GM21367 (cell line): Measurements from ENCODE around the gene CBY1.
"Not testable (repeated sequence)": the region's sequence is repeated elsewhere in the genome, so short reads cannot be mapped to it uniquely, and the experiment has no call there.

Source experiments
- ATAC-seq: cut with Tn5 transposase; IDR thresholded peaks from one replicate; pipeline ENCODE4 v1.9.1; 2021; ENCODE audit not compliant: unreplicated experiment

The CBY1 gene

DNA sequence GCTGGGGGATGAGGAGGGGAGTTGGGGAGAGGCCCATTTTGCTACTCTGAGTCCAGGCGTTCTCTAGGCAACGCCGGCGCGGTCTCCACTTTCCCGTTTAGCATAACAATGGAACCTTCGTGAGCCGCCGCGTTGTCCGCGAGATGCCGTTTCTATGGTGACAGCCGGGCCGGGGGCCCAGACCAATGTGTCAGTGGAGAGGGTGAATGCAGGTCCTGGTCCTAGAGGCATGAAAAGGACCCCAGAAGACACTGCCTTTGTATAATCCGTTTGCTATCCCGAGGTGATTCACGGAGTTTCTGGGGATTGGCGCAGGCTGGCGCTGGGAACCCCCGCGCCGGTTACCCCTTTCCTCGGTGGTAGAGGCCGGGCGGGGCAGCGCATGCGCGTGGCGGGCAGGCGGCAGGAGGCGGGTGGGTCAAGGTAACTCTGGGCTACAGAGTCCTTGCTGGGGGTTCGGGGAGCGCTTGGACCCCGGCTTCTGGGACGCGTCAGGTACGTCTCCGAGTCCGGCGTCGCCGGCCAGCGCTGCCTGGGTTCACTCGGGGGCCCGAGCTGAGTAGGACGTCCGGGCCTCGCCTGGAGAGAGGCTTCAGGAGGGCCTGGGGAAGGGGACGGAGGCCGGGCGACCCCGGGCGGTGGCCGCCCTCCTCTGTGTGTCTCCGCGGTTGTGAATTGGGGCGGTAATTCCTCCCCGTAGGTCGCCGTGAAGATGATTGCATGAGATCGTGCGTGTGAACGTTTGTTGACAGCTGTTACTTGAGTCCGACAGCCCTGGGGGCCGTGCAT is at the start of gene CBY1, which contains the start of gene FAM227A:
CBY1 (plus strand) TSS at position 383 of the 789 bp plus-strand sequence. CDS start 11,417 bp downstream, outside the sequence.
FAM227A (minus strand) TSS at position 137 of the 789 bp plus-strand sequence. CDS start 6,224 bp downstream, outside the sequence.
- no peak for ATAC-seq

DNA sequence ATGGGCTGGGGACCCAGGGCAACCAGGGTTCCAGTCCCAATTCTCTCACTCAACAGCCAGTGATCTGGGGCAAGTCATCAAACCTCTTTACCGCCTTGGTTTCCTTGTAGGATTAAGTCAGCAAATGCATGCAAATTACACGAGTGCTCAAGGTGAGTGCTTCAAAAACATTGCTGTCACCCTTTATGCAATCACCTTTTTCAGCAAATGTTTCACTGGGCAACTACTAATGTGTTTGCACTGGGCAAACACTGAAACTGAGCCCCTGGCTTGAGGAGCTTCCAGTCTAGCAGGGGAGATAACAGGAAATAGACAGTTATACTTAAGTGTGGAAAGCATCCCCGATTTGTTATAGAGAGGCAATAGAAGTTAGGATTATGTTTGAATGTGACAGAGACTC is 48.8 kb upstream of the CBY1 start:
- ATAC-seq = no peak

DNA sequence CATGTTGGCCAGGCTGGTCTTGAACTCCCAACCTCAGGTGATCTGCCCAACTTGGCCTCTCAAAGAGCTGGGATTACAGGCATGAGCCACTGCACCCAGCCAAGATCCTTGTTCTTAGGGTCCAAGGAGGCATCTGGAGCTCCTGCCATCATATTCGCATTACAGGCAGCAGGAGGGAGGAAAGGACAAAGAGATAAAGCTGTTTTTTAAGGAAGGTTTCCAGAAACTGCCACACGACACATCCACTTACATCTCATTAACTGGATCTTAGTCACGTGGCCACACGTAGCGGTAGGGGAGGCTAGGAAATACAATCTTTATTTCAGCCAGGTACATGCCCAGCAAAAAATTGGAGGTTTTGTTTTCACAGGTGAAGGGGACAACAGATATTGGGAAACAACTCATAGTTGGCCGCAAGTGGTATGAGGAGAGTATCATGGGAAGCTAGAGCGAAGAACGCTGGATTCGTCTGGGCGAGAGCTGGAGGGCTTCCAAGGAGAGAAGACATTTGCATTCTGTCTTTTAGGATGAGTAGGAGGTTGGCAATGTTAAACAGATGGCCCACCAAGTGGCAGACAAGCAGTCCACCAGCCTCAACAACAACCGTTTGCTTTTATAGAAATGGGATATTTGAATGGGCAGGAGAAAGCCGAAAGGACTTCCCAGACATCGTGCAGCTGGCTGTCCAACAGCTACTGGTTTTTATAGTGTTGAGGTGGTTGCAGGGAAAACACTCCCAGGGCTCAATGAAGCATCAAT is 47.3 kb upstream of the CBY1 start:
- no peak for ATAC-seq

DNA sequence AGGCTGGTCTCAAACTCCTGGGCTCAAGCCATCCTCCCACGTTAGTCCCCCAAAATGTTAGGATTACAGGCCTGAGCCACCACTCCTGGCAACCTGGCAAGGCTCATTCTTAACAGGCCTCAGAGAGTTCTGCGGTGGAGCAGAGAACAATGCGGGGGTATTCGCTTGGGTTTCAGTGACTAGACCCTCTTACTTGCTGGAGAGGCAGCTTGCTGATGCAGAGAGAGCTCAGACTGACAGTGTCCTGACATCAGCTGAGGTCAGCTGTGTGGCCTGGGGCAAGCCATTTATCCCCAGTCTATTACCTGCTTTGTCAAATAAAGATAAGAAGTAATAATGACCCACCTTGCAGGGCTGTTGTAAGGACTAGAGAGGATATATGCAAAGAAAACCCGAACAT is 46.2 kb upstream of the CBY1 start:
- no peak for ATAC-seq

DNA sequence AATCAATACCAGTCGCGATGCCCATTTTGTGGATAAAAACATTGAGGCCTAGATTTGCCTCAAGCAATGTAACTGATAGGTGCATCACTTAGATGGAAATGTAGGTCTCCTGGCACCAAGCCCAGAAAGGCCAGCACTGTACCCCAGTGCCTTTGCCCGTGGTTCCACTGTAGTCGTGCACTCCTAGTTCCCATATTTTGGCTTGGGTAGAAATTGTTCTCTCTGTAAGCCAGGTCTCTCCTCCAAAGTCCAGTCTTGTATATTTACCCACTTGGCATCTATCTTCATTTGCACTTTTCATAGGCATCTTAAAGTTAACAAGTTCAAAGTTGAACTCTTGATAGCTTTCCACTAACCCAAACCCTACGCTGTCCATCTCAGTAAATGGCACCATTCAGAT is 44.9 kb upstream of the CBY1 start:
- no peak for ATAC-seq

DNA sequence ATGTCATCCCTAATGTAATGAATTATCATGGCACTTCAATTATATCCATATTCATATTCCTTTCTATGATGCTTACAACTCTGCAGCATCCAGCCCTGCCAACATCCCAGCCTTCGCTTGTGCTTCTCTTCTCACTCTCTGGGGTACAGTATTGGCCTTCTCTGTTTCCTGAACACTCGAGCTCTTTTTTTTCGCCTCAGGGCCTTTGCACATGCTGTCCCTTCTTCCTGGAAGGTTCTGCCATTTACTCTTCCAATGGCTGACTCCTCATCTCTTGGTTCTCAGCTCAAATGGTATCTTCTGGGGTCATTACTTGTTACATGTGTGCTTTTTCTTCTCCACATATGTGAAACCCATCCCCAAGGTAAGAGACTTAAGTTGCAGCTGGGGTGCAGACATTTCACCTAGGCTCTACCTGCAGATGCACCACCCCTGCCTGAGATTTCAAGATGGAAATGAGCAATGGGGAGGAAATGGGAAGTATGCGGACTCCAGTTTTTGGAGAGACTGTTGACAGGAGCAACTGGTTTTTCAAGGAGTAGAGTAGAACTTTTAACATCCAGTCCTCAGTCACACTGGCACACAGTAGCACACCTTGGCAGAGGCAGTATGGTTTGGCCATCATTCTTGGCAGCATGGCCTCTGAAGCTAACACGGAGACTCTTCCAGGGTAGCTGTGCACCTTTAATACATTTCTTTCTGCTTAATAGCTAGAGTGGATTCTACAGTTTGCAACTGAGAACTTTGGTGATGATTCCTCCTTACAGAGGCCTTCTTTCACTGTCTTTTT is 44.0 kb upstream of the CBY1 start:
- ATAC-seq = no peak

DNA sequence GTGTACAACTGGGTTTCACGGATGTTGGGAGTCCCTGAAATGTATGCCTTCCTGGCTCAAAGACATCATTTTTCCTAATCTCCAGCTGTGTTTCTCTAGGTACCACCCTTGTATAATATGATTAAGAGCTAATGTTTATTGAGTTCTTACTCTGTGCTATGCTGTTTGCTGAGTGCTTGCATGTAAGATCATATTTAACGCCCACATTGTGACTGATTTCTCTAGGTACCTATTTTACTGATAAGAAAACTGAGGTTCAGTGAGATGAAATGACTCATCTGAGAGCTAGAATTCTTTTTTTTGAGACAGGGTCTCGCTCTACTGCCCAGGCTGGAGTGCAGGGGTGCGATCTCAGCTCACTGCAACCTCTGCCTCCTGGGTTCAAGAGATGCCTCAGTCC is 42.9 kb upstream of the CBY1 start:
- no peak for ATAC-seq

DNA sequence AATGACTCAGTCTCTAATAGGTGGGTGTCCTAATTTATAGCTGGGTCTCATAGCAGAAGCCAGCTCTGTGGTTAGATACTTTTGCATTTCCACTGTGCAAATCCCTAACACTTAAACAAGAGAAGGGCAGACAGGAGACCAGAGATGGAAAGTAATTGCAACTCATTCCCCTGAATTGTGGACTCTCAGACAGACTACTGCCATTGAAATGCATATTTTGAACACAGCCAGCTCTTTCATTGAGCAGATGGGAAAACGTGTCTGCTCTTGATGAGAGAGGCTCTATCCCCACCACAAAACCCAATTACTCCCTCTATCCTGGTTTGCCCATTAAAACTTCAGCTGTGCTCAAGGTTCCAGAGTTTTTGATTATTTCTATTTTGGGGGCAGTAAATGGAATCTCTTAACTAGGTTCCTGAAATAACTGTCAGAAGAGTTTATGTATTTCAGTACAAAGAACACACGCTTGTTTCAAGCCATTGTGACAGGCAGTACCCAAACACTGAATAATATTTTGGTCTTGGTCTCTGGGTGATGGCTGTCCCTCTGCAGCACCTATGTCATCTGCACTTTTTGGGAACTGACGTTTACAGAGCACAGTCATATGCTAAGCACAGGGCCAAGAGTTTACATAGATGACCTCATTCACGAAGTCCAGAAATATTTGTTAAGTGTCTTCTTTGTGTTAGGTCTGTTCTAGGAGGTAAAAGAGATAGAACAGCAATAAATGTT is 41.9 kb upstream of the CBY1 start:
- no peak for ATAC-seq

DNA sequence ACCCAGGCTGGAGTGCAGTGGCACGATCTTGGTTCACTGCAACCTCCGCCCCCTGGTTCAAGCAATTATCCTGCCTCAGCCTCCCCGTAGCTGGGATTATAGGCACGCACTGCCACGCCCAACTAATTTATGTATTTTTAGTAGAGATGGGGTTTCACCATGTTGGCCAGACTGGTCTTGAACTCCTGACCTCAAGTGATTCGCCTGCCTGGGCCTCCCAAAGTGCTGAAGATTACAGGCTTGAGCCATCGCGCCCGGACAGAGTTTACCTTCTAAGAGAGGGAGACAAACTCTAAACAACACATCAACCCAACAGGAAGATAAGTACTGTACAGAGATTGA is 41.4 kb upstream of the CBY1 start:
- not testable (repeated sequence) for ATAC-seq

DNA sequence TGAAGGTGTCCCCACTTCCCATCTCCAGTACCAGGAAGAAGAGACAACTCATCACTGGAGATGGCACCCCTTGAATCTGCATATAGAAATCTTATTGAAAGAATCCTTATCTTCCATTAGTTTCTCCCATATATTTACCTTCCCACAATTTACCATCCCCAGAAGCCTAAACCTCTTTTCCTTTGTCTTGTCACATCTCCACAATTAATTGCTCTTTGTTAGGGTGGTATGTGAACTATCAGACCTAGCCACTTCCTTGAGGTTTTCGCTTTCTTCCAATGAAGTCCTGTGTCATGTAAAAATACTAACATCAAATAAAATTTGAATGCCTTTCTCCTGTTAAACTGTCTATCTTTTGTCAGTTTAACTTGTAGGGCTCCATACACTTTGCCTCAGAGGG is 38.2 kb upstream of the CBY1 start:
- no peak for ATAC-seq

DNA sequence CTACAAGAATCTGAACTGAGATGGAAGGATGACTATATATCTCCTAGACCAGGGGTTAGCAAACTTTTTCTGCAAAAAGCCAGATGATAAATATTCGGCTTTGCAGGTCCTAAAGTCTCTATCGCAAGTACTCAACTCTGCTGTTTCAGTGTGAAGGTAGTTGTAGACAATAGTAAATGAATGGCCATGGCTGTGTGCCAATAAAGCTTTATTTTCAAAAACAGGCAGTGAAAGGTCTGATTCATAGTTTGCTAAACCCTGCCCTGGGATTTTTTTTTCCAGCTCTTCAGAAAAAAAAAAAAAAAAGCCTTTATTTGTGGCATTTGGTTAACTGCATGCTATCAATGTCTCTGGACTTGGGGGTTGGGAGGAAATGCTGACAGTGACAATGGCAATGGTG is 37.8 kb upstream of the CBY1 start:
- ATAC-seq = no peak

DNA sequence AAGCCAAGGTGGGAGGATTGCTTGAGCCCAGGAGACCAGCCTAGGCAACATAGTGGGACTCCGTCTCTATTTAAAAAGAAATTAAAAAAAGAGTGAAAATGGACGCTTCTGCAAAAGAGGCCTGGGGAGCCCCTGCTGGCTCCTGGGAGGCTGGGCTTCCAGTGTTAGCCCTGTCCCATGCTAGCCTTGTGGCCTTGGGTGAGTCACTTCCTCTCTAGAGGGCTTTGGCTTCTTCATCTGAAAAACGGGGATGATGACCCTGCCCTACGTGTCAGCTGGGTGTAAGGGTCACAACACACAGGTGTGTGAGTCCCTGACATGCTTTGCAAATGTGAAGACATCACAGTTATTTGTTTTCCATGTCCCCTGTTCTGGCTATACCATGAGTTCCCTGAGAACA is 33.1 kb upstream of the CBY1 start:
- no peak for ATAC-seq

DNA sequence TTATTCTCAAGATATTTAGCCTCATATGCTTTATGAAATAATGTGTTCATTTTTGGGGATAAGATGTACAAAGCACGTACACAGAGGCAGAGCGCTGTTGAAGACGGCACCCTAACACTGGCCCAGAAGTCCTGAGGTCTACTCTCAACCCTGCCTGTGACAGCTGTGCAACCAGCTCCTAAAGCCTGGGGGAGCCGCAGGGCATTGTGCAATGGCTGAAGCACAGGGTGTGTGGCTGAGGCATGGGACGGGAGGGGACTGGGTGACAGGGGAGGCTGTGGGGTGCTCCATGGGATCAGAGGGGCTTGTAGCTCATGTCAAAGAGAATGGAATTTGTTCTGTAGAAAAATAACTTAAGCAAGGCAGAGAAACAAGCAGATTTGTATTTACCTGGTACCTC is 28.0 kb upstream of the CBY1 start:
- ATAC-seq = no peak

DNA sequence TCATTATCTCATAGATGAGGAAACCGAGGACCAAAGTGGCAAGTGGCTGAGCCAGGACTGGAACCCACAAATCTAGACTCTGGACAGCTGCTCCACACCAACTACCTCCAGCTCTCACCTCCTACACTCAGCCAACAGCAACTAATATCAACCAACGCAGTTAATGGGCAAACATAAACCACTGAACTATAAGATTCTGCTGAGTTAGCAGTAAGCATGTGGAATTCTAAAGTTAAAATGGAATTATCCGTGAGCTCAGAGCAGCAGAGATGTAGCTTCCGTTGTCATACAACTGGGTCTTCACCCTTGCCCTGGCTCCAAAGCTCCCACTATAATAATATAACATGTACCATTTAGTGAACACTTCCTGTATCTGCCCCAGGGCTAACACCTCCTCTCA is 27.3 kb upstream of the CBY1 start:
- ATAC-seq = no peak

DNA sequence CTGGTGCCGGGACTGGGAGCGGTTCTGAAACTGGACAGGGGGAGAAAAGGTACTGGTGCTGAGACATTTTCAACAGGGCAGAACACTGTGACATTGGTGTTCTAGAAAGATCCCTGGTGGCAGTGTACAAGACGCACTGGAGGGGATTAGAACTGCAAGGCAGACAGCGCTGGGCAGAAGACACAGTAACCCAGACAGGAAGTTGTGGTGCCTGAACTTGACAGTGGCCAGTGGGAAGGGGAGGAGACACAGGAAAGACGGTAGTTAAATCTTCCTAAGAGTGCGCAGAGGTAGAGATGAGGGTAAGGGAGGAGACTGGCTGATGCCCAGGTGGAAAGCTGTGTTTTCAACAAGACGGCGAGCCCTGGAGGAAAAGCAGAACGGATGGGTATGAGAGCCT is 24.7 kb upstream of the CBY1 start:
- no peak for ATAC-seq

DNA sequence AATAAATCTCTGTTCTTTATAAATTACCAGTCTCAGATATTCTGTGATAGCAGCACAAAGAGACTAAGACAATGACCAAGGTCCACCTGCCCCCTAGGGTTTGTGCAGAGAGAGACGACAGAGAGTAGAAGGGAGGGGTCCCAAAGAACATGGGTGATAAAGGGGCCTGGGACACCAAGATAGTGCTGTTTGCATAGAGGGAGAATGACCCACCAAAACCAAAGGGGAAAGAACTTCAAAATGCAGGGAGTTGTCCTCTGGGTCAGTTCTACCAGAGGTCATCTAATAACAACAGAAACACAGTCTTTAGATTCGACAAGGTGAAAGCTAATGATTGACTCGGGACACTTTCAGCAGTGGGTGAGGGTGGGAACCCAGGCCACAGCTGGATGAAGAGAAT is 23.9 kb upstream of the CBY1 start:
- ATAC-seq = no peak

DNA sequence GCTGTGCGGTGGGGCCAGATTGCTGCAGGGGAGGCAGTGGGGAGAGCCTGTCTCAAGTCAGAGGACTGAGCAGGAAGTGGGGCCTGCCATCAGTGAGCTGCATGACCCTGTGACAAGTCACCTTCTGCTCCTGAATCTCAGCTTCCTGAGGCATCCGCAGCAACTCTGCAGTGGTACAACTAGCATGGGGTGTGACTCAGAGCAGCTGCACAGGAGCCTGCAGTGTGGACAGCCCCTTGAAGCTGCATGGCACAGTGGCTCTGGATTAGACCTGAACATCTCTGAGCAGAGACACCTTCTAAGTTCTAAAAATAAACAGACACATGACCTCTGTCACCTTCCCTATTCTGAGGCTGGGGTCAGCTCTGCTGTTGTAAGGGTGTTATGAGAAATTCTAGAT is 18.2 kb upstream of the CBY1 start:
- ATAC-seq = no peak

DNA sequence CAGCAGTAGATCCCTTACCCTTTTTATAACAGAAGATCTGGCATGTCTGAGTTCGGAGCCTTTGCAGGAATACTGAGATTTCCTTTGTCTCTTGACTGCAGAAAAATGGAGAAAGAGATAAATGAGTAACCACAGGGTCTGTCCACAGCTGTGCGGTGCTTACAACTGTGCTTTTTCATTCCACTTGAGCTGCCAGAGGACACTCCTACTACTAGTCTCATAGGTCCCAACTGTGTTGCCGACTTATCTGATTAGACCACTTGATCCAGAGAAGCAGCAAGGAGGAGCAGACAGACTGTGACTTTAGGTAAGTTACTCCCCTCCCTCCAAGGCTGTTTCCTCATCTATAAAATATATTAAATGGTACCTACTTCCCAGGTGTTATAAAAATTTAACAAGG is 17.7 kb upstream of the CBY1 start:
- ATAC-seq = no peak

DNA sequence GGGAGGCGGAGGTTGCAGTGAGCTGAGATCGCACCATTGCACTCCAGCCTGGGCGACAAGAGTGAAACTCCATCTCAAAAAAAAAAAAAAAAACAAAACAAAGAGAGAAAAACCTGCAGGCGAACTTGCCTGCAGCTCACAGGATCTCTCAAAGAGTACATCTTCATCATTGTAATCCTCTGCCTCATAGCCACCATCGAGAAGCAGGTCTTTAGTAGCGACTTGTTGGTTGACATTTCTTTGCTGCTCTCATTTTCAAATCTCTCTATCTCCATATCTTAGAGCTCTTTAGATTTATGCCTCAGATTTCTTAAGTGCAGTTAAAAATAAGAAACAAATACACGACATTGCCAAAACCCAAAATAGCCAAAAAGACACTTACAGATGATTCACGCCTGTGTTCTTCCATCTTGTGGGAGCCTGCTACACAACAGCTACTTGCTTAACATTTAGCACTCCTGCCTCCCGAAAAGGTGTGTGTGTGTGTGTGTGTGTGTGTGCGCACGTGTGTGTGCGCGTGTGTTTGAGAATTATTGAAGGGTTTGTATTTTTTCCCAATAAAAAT is 14.9 kb upstream of the CBY1 start:
- ATAC-seq = no peak

DNA sequence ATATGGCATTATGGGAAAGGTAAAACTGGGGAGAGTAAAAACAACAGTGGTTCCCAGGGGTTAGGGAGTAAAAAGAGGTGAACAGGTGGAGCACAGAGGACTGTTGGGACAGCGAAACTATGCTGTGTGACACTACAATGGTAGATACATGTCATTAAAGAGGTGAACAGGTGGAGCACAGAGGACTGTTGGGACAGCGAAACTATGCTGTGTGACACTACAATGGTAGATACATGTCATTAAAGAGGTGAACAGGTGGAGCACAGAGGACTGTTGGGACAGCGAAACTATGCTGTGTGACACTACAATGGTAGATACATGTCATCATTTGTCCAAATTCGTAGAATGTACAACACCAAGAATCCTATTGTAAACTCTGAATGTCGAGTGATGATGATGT is 12.2 kb upstream of the CBY1 start:
- not testable (repeated sequence) for ATAC-seq

DNA sequence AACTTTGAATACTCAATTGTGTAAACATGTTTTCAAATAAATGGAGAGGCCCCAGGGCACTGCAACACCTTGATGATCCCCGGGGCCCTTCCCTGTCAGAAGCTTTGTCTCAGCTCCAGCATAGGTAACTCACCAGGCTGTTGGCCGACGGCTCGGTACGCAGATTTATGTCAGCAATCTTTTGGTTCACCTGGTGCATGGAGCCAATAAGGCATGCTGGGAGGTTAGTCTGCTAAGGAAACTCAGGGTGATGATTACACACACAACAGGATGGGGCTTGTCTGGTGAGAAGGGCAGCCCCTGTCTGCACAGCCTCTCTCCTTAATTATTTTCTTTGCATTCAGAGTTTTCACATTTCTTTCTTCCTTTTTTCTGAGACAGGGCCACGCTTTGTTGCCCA is 11.0 kb upstream of the CBY1 start:
- ATAC-seq = no peak
